Coronary artery (tissue), 2 donors: ENCODE data around the gene BRMS1L.

Source experiments
- DNase-seq: peaks from one replicate; pipeline ENCODE4 v3.0.0-alpha.2; 2017; ENCODE audit warnings: low spot score
- H3K27ac ChIP-seq, 2 donors: fragments of 200-600 bp; sonication (generic); one replicate each; pipeline ENCODE4 v1.5.1; 2016 to 2019
- H3K4me3 ChIP-seq: fragments of 200-600 bp; sonication (generic); 2 replicates; pipeline ENCODE4 v1.5.1; 2016; ENCODE audit warnings: mild to moderate bottlenecking, moderate library complexity
- CTCF ChIP-seq: fragments of 200-600 bp; sonication (generic); IDR thresholded peaks from one replicate; pipeline ENCODE4 v1.5.1; 2019; ENCODE audit warnings: antibody characterized with exemption

The BRMS1L gene

GRCh38 chr14:35861204-35861868 is 35.2 kb downstream of the BRMS1L start:
- TF ChIP-seq CTCF = no peak
- DNase-seq = no peak
- no peak overlapping the region for H3K27ac ChIP-seq
- H3K4me3 ChIP-seq = no peak overlapping the region

DNA sequence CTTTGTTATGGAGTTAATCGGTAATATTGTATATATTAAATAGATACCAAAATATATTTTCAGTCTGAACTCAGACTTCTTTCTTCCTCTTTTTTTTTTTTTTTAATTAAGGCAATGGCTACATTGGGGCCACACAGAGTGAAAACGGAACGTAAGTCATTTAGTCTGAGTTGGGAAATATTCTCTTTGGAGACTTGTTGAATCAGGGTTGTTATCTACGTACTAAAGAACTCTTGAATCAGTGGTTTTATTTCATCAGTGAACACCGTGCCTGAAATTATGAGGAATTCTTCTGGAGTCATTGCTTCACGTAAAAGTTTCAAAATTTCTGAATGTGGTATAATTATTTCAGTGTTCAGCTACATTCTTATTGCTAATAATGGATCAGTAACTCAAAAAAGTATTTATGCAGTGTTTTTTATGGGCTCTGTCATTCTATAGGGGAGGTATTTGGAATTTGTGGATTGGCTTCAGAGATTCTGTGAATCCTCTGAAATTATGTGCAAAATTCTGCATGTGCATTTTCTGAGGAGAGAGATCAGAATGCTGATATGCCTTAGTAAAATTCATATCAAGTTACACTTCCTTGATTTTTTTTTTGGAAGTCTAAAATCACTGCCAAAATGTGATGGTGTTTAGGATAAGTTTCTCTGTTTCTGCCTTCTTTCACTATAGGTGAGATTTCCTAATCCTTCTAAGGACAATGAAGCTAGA is 39.6 kb downstream of the BRMS1L start:
- DNase-seq = no peak

DNA sequence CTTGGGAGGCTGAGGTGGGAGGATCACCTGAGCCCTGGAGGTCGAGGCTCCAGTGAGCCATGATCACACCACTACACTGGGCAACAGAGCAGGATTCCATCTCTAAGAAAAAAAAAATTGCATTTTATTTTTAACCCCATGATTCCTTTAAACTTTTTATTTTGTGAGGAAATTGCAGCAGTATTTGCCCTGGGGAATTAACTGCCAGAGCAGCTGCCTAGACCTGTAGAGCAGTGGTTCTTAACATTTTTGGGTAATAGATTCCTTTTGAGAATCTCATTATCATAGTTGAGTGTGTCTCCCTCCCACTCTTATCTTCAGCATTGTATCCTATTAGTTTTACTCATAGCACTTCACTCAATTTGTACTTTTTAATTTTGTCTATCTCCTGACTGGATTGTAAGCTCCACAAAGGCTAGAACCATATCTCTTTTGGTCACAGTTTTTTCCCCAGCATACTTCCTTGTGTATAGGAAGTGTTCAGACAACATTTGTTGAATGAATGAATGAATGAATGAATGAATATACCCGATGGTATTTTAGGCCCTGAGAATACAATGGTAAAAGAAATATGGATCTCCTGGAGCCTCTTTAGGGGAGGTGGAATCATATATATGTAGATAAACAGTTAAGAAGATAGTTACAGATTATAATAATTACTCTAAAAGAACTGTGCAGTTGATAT is 40.6 kb downstream of the BRMS1L start:
- no peak for DNase-seq
- no peak overlapping the region for H3K4me3 ChIP-seq
- peak overlapping the region; percentile 53 to 64 for H3K27ac ChIP-seq
- no peak for TF ChIP-seq CTCF

More for the DNA sequence above, 39.6 kb downstream of the BRMS1L start:
- no peak for TF ChIP-seq CTCF
- no peak overlapping the region for H3K4me3 ChIP-seq
- H3K27ac ChIP-seq = no peak overlapping the region

DNA sequence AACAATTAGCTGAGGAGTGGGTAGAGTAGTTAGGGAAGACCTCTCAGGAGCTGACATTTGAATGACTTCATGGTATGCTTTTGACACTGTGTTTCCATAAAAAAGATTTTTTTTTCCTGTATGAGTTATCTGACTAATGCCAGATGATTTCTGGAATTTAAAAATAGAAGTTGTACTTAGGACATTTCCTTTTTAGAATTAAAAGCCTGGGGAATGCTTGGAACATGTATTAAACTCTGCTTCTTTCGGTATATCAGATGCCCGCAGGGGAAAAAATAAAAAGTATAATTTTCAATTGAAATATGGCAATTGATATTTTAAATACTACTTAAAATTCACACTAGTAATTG is 41.1 kb downstream of the BRMS1L start:
- no peak for TF ChIP-seq CTCF
- DNase-seq = no peak

DNA sequence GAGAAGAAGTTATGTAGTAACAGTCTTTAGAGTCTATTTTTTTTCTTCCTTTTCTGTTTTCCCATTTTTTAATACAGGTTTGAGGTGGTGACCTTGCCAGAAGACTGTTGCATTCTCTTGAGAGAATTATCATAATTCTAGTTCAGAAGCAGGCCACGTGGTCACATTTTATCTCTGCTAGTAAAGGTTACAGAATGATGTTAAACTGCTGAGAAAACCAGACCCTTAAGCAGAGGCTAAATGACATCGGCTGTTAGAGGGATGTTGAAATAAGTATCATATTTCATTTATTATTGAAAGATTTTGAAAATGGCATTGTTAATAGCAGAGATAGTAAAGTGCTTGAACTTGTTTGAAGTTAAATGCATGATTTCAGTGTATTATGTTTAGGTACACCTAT is 49.2 kb downstream of the BRMS1L start:
- TF ChIP-seq CTCF = no peak
- no peak for DNase-seq
- Histone ChIP-seq H3K27ac (no peak overlapping the region), H3K4me3 (no peak overlapping the region)

More for the DNA sequence above, 41.1 kb downstream of the BRMS1L start:
- Histone ChIP-seq H3K4me3 (no peak overlapping the region), H3K27ac (peak overlapping the region; percentile 53 to 64)

- TF ChIP-seq CTCF = no peak
- no peak overlapping the region for H3K27ac ChIP-seq
- H3K4me3 ChIP-seq = no peak overlapping the region
- no peak for DNase-seq
Measured at GRCh38 chr14:35877276-35877675, 51.1 kb downstream of the BRMS1L start.
